ENCODE data around the gene PRADC1.
"Not testable (repeated sequence)": the region's sequence is repeated elsewhere in the genome, so short reads cannot be mapped to it uniquely, and the experiment has no call there.

The PRADC1 gene

GRCh38 chr2:73200281-73200680, 32.8 kb downstream of the PRADC1 start:
- DNase-seq: not testable (repeated sequence)

DNA sequence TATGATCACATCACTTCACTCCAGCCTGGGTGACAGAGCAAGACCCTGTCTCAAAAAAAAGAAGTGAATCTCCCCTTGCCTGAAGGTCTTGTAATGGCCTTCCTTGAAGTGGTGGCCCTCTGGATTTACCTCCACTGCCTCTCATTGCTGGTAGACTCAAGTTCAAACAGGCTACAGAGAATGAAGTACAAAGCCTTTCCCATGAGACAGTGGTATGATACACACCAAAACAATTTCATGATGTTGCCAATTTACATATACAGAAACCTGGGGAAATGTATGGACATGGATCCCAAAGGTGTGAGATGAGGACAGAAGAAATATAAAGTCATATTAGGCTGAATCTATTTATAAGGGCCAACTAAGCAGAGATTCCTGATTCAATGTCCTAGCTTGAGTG, 35.5 kb downstream of the PRADC1 start:
- no peak for DNase-seq

DNA sequence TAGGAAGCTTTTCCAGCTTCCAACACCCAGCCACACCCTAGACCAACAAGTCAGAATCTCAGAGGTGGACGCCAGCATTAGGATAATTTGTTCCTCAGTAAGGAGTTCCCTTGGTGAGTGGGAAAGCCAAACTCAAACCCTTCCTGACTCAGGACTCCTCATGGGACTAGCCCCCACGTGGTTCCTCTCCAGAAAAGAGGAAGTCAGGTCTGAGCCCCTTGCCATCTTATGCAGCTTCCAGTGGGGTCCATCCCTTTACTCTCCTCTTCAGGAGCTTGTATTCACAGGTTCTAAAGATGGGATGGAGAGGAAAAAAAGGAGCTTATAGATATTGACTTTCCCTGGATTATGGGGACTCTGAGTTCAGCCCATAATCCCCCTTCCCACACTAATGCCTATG, 45.5 kb downstream of the PRADC1 start:
- DNase-seq: no peak

- DNase-seq: no peak
Measured at GRCh38 chr2:73185965-73186364, 47.1 kb downstream of the PRADC1 start.
